Panc1 (cell line): ENCODE measurements around the gene LDB3. TPM values are rescaled to one million over a fixed set of nuclear protein-coding genes. Genes with fewer than 3 reads are reported as not detected.

ENCODE experiments used
- ATAC-seq: fragments of 200-7000 bp; cut with Tn5 transposase; 2 replicates; pipeline ENCODE4 v1.9.1; 2020; ENCODE audit warnings: mild to moderate bottlenecking, moderate library complexity
- BruUV-seq: library from RNA; stranded (reverse); fragments of 400-500 nt; replicated peaks from 2 replicates; lab custom pipeline; 2021; lab: Mats Ljungman, UMichigan
- CTCF ChIA-PET: fragments of 300-600 bp; sonication (Branson Sonifier 250); formaldehyde crosslinking; loops from one replicate; lab custom pipeline; 2022; ENCODE audit warnings: antibody characterized with exemption; lab: Charles Lee
- POLR2A ChIA-PET: fragments of 300-600 bp; sonication (Branson Sonifier 250); formaldehyde crosslinking; loops from one replicate; lab custom pipeline; 2022; ENCODE audit warnings: antibody characterized with exemption; lab: Charles Lee
- DNase-seq: peaks from one replicate; pipeline ENCODE4 v3.0.0-alpha.2; 2010; ENCODE audit warnings: low read depth, low spot score
- H3K27ac ChIP-seq: 2 replicates; pipeline ENCODE4 v1.5.1; 2011; ENCODE audit warnings: mild to moderate bottlenecking, low read length, inconsistent platforms
- H3K27me3 ChIP-seq: fragments of 200-500 bp; sonication (Bioruptor generic); 2 replicates; pipeline ENCODE4 v1.6.0; 2014; ENCODE audit warnings: low read length, inconsistent platforms; ENCODE audit not compliant: control insufficient read depth, insufficient read depth
- H3K36me3 ChIP-seq: fragments of 200-500 bp; sonication (Bioruptor generic); 2 replicates; pipeline ENCODE4 v1.5.1; 2014; ENCODE audit warnings: inconsistent platforms, mild to moderate bottlenecking, low read length, moderate library complexity; ENCODE audit not compliant: control insufficient read depth, insufficient read depth
- H3K4me1 ChIP-seq: 2 replicates; pipeline ENCODE4 v1.5.1; 2011; ENCODE audit warnings: inconsistent platforms, mild to moderate bottlenecking, low read length, moderate library complexity; ENCODE audit not compliant: control insufficient read depth, insufficient read depth
- H3K4me3 ChIP-seq, 2 experiments: 2 replicates each; pipeline ENCODE4 v1.5.1; 2011 to 2012; ENCODE audit warnings: low read depth in 2 of 2, low read length in 2 of 2, mild to moderate bottlenecking in 2 of 2, inconsistent platforms in 1 of 2, moderate library complexity in 1 of 2
- H3K9me3 ChIP-seq: fragments of 200-500 bp; sonication (Bioruptor generic); 2 replicates; pipeline ENCODE4 v1.5.1; 2014; ENCODE audit warnings: low read depth, mild to moderate bottlenecking, inconsistent platforms, low read length, moderate library complexity; ENCODE audit not compliant: control insufficient read depth, insufficient read depth
- CTCF ChIP-seq: fragments of 450-650 bp; IDR thresholded peaks from 2 replicates; pipeline ENCODE4 v1.5.1; 2017; ENCODE audit warnings: mild to moderate bottlenecking
- POLR2AphosphoS5 ChIP-seq: IDR thresholded peaks from 2 replicates; pipeline ENCODE4 v1.6.1; 2012; ENCODE audit warnings: mild to moderate bottlenecking, low read depth, low read length, moderate library complexity
- REST ChIP-seq, 2 experiments: IDR thresholded peaks; 2 replicates each; pipeline ENCODE4 v1.6.1; 2011 to 2012; ENCODE audit warnings: low read depth in 2 of 2, control low read depth in 1 of 2, low read length in 1 of 2, mild to moderate bottlenecking in 1 of 2, moderate library complexity in 1 of 2; ENCODE audit not compliant: insufficient read depth in 1 of 2
- SIN3A ChIP-seq: IDR thresholded peaks from 2 replicates; pipeline ENCODE4 v1.6.1; 2012; ENCODE audit warnings: low read depth, mild to moderate bottlenecking, low read length, moderate library complexity, borderline replicate concordance; ENCODE audit not compliant: insufficient read depth
- TCF7L2 ChIP-seq: IDR thresholded peaks from 2 replicates; pipeline ENCODE4 v1.6.1; 2011; ENCODE audit warnings: mild to moderate bottlenecking, low read depth, low read length, inconsistent platforms
- in situ Hi-C: cut with HindIII; loops from 2 replicates; pipeline ENCODE4 v1.10.0; 2016; ENCODE audit warnings: low sequenced_read_pairs, low pct_unique_long_range_greater_than_20kb
- intact Hi-C: fragments of 100-400 bp; cut with micrococcal nuclease; formaldehyde crosslinking; loops from one replicate; pipeline ENCODE4 v1.10.0; 2022; ENCODE audit not compliant: unreplicated experiment
- total RNA-seq: library from RNA; stranded (reverse); gene quantifications from one replicate; pipeline ENCODE4 v1.2.1, GENCODE V29; 2021; ENCODE audit not compliant: unreplicated experiment

Gene LDB3
- total RNA-seq, 1 experiment from 2014 or later: 0.15 TPM

- TF ChIP-seq POLR2AphosphoS5 (no peak), REST (IDR thresholded peaks at IDR 0.05; ENCODE audit: insufficient read depth in 1 of 2, low read depth in 2 of 2, low read length in 1 of 2) (no peak), SIN3A (no peak), CTCF (no peak)
- no peaks in the 10 kb centered on the region for H3K27me3 ChIP-seq
Observed at GRCh38 chr10:86730227-86730626, 61.9 kb downstream of the LDB3 start.

GRCh38 chr10:86732771-86733170 is 64.5 kb downstream of the LDB3 start:
- no peaks in the 10 kb centered on the region for H3K9me3 ChIP-seq
- CTCF ChIA-PET: no interaction called here
- intact Hi-C loops (no loop called here), in situ Hi-C loops (no loop called here)
- no peaks in the 10 kb centered on the region for H3K4me1 ChIP-seq
- DNase-seq (no peak), ATAC-seq (no peak)
- H3K4me3 ChIP-seq: no peak overlapping the region
- no TSS peak for BruUV-seq
- no peaks in the 10 kb centered on the region for H3K27me3 ChIP-seq
- H3K27ac ChIP-seq: no peak overlapping the region
- POLR2A ChIA-PET: no interaction called here
- TF ChIP-seq SIN3A (no peak), REST (IDR thresholded peaks at IDR 0.05; ENCODE audit: insufficient read depth in 1 of 2, low read depth in 2 of 2, low read length in 1 of 2) (no peak), TCF7L2 (no peak), POLR2AphosphoS5 (no peak), CTCF (no peak)
- H3K36me3 ChIP-seq: no peaks in the 10 kb centered on the region

More at GRCh38 chr10:86730227-86730626, 61.9 kb downstream of the LDB3 start:
- Histone ChIP-seq H3K4me3 (no peak overlapping the region), H3K36me3 (no peaks in the 10 kb centered on the region), H3K27ac (no peak overlapping the region), H3K9me3 (no peaks in the 10 kb centered on the region), H3K4me1 (no peaks in the 10 kb centered on the region)
- ChIA-PET CTCF (no interaction called here), POLR2A (no interaction called here)
- in situ Hi-C loops (no loop called here), intact Hi-C loops (no loop called here)
- DNase-seq: no peak
- BruUV-seq: no TSS peak
- ATAC-seq: no peak
